ENCODE measurements around the gene KIAA0319L.

The KIAA0319L gene

DNA sequence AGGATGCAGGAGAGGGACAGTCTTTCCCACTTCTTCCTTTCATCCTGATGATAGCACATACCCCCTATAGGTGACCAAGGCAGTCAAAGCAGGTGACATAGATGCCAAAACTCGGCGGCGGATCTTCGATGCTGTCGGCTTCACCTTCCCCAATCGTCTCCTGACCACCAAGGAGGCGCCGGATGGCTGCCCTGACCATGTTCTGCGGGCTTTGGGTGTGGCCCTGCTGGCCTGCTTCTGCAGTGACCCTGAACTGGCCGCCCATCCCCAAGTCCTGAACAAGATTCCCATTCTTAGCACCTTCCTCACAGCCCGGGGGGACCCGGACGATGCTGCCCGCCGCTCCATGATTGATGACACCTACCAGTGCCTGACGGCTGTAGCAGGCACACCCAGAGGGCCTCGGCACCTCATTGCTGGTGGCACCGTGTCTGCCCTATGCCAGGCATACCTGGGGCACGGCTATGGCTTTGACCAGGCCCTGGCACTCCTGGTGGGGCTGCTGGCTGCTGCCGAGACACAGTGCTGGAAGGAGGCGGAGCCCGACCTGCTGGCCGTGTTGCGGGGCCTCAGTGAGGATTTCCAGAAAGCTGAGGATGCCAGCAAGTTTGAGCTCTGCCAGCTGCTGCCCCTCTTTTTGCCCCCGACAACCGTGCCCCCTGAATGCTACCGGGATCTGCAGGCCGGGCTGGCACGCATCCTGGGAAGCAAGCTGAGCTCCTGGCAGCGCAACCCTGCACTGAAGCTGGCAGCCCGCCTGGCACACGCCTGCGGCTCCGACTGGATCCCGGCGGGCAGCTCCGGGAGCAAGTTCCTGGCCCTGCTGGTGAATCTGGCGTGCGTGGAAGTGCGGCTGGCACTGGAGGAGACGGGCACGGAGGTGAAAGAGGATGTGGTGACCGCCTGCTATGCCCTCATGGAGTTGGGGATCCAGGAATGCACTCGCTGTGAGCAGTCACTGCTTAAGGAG, 3.3 kb upstream of the KIAA0319L start:
- H3K4me3 Mint-ChIP-seq = no peak overlapping the region

DNA sequence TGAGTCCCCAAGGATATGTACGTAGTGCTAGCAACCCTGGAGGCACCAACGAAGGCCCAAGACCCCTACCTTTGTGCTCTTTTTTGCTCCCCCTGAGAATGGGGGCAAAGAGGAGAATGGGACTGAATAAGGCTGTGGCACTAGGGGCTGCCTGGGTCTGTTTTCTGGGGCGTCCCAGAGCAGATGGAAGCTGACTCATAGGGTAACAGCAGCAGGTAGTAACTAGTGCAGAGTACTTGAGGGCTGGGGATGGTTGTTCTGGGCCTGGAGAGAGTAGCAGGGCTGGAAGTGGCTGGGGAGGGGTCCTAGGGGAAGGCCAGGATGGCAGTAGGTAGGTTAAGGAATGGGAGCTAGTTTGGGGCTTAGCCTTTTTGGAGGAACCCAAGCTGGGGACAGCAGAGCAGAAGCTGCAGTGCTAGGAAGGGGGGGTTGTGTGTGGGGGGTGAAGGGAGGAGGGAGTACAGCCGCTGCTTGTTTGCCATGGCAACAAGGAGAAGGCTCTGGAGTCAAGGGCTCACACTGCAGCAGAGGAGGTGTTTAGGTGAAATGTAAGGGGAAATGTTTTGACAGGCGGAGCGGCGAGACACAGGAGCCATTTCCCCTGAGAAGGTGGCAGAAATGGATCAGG, 2.2 kb upstream of the KIAA0319L start:
- no peak for DNase-seq
- H3K27ac Mint-ChIP-seq = peak overlapping the region in 1 of 2 donors; percentile 13
- peak overlapping the region; percentile 0 to 12 for H3K4me3 Mint-ChIP-seq
- H3K9me3 Mint-ChIP-seq = no peaks in the 10 kb centered on the region
- H3K4me1 Mint-ChIP-seq = peaks cover 73% of the 10 kb centered on the region
- H3K27me3 Mint-ChIP-seq = no peaks in the 10 kb centered on the region
- ATAC-seq = no peak

More for the DNA sequence above, 3.3 kb upstream of the KIAA0319L start:
- DNase-seq = no peak
- no peak for ATAC-seq
- H3K27ac Mint-ChIP-seq = no peak overlapping the region
- no peaks in the 10 kb centered on the region for H3K9me3 Mint-ChIP-seq
- H3K27me3 Mint-ChIP-seq = no peaks in the 10 kb centered on the region
- H3K4me1 Mint-ChIP-seq = peaks cover 67% of the 10 kb centered on the region

DNA sequence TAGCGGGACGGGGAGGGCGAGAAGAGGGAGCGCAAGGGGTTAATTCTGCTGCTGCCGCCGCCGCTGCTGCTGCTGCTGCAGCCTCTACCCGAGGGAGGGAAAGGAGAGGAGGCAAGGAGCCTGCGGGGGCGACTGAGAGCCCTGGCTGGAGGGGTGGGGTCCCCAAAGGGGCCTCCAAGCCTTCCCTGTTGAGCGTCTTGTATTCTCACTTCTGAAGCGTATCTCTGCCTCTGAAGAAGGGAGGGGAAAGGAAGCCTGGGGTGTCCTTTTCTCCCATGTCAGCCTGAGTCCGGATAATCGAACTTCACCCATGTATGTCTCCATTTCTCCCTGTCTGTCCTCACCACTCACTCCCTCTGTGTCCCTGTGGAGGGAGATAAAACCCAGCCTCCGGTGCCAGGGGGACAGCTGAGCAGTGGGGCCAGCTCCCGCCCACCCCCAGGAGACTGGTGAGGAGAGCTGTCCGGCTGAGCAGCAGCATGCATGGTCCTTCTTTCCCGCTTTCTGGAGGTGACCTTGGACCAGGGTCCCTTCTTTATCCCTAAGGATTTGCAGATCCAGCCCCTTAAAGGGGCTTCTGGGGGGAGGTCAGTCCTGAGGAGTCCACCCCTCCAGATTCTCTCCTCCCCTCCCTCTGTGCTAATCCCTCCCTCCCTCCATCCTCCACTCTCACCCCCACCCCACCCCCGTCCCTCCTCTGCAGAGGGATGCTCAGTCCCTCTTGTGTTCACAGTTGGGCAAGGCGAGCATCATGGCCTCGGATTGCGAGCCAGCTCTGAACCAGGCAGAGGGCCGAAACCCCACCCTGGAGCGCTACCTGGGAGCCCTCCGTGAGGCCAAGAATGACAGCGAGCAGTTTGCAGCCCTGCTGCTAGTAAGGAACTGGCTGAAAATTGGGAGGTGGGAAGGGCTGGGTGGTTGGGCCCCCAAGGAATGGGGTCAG, 1.4 kb upstream of the KIAA0319L start:
- ATAC-seq = no peak
- Mint-ChIP-seq H3K4me3 (peak overlapping the region; percentile 99 to 100), H3K27me3 (no peaks in the 10 kb centered on the region), H3K27ac (peak overlapping the region; percentile 96 to 99), H3K9me3 (no peaks in the 10 kb centered on the region), H3K4me1 (peaks cover 71% of the 10 kb centered on the region)
- no peak for DNase-seq

DNA sequence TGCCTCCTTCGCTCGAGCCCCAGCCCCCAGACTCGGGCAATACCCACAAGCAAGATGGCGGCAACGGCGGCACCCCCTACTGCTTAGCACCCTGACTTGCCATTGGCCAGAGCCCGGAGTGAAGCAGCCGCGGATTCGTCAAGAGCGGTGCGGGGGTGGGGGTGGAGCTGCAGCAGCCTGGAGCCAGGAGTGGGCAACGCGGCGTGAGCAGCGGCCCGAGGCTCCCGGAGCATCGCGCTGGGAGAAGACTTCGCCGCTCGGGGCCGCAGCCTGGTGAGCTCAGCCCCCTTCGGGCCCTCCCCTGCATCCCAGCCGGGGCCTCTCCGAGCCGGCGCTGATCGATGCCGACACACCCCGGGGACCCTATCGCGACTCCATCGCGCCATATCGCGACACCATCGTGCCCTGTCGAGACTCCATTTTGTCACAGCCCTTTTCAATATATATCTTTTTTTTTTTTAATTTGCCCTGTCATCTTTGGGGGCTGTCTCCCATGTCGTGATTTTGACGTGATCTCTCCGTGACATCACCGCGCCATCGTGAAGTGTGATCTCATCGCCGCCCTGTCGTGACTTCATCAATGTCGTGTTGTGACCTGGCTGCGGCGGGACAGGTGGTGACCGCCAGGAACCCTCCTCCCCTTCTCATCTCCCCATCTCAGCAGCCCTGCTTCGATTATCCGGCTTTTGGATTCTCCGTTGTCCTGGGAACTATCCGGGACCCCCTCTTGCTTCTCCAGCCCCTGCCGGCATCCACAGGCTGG, 589 bp upstream of the KIAA0319L start, which contains the start of gene NCDN:
Gene NCDN (plus strand): TSS at position 189 of the 763 bp plus-strand sequence. CDS start 392 bp downstream, at position 581.
- ATAC-seq = peak; percentile 96
- Mint-ChIP-seq H3K4me1 (peaks cover 71% of the 10 kb centered on the region), H3K4me3 (peak within 1 kb of the TSS; percentile 99 to 100), H3K9me3 (no peaks in the 10 kb centered on the region), H3K27ac (peak within 1 kb of the TSS; percentile 96 to 99), H3K27me3 (no peaks in the 10 kb centered on the region)
- DNase-seq = peak; percentile 97

DNA sequence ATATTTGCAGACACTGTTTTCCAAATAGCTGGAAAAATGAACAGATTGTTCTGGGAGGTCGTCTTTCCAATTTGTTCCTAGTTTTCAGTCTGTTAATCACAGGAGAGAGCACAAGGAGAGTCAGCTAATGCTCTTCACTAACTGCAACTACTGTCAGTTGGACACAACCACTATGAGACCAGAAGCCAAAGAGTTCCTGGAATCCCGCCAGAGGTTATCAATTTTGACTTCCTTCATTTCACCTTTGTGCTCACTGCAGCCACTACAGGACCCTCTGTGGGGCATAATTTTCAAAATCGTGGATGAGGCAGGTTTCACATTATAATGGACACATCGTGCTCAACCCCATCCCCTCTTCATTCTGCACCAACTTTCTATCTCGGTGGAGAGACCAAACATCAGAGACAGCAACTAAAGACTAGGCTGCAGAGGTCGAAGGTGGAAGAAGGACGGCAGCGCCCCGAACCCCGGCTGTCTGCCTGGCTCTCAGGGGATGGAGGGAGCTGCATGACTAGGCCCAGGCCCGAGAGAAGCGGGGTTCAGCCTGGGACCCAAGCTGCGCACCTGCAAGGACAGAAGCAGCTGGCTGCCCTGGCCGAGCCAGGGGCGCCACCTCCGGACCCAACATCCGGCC, 602 bp downstream of the KIAA0319L start:
- Mint-ChIP-seq H3K27me3 (no peaks in the 10 kb centered on the region), H3K4me3 (peak overlapping the region; percentile 99 to 100), H3K9me3 (no peaks in the 10 kb centered on the region), H3K27ac (peak overlapping the region; percentile 91 to 99), H3K4me1 (peaks cover 68% of the 10 kb centered on the region)
- DNase-seq = no peak
- ATAC-seq = peak; percentile 10

DNA sequence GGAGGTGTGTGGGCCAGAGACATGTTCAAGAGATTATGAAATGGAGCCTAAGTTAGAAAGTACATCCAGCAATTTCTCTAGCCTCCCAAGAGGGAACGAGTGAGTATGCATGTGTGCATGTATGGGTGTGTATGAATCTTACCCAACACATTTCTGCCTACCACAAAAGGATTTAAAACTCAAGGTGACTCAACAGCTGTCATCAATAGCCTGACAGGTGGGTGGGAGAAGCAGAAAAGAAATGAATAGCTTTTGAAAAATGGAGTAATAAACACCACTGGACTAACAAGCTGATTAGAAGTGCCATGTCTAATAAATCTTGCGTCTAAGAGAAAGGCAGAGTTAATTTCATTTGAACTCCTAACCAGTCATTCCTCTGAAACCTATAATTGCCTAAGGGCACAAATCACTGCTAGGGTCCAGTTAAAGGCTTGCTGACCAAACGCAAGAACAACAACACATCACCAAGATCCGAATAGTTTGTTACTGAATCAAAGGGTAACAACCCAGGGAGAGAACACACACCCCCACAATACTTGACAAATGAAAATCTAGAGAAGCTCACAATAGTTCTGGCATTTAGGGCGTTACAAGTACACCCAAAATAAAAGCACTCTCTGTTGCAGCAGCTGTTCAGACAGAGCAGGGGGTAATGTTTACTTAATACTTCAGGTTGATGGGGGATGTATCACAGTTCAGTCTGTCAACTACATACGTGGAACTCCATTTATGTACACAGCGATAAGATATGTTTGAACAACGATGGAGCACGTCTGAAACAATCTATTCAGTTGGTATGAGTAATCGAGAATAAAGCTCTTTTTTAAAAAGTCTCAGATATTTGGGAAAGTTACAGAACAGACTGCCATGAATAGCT, 1.4 kb downstream of the KIAA0319L start:
- no peak for DNase-seq
- H3K27me3 Mint-ChIP-seq = no peaks in the 10 kb centered on the region
- H3K9me3 Mint-ChIP-seq = no peaks in the 10 kb centered on the region
- H3K4me3 Mint-ChIP-seq = peak overlapping the region; percentile 99 to 100
- peak overlapping the region; percentile 23 to 91 for H3K27ac Mint-ChIP-seq
- no peak for ATAC-seq
- H3K4me1 Mint-ChIP-seq = peaks cover 61% of the 10 kb centered on the region

DNA sequence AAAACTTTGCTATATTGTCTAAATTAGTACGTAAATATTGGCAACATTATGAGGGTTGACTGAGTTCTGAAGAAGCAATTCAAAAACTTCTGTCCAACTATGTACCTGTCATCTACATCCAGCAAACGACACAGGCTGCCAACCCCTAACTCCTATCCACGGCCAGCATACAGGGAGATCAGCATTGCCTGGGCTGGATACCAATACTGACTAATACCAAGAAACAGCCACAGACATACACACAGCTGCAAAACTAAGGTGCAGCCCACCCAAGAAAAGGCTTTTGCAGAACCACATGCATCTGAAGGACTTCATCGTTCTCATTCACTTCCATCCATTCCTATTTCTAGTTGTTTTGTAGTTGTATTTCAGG, 2.0 kb downstream of the KIAA0319L start:
- H3K9me3 Mint-ChIP-seq = no peaks in the 10 kb centered on the region
- ATAC-seq (no peak), DNase-seq (no peak)
- H3K27me3 Mint-ChIP-seq = no peaks in the 10 kb centered on the region
- peak overlapping the region in 1 of 2 donors; percentile 6 for H3K4me3 Mint-ChIP-seq
- H3K4me1 Mint-ChIP-seq = peaks cover 54% of the 10 kb centered on the region
- H3K27ac Mint-ChIP-seq = peak overlapping the region in 1 of 2 donors; percentile 23

DNA sequence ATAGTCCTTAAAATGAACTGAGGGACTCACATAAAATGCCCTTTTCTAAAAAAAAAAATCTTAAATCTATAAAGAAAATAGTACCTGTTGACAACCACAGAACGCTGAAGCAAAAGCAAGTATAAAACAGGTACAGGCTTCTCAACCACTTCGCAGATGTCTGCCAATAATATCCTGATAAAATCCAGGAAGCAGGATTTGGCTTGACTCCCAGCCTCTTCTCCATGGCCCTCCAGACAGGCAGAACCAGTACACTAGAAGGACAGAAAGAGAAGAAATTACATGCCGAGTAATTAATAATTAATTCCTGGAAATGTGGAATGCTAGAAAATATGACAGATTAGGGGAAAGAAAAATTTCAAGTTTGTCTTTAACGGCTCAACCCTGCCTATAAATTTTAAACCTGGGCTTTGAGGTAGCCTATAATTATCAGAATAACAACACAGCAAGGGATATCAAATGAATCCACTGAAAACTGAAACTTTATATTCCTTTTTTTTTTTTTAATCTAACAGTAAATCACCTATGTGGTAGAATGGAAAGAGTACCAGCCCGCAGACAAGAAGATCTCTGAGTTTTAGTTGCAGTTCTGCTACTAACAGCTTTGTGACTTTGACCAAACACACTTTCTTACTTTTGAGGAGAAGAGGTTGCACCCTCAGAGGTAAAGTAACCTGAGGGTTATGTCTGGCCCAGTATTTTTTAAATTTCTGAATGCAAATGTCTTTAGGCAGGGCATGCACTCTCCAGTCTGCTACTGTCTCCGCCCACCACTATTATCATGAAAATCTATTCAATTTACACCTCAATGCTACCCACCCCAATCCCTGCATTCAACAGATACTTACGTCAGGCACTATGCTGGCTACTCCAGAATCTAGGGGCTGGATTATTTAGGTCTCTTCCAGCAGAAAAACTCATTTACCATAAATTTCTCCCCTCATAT, 2.7 kb downstream of the KIAA0319L start:
- Mint-ChIP-seq H3K4me3 (no peak overlapping the region), H3K4me1 (peaks cover 50% of the 10 kb centered on the region), H3K27ac (peak overlapping the region; percentile 15 to 40), H3K27me3 (no peaks in the 10 kb centered on the region), H3K9me3 (no peaks in the 10 kb centered on the region)
- ATAC-seq (no peak), DNase-seq (no peak)

DNA sequence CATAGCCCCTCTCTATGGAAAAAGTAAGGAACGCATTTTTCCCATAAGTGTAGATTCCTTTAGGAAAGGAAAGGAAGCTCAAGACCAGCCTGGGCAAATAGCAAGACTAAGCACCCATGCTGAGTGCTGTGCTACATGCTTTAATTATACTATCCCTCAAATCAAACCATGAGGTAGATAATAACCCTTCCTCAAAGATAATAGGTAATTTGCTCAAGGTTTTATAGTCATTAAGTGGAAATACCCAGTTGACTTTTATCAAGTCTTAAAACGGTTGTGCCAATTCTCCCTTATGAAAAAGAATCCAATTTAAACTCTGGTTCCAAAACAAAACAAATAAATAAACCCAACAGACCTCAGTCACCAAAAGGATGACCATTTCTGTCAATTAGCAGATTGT, 3.4 kb downstream of the KIAA0319L start:
- DNase-seq (no peak), ATAC-seq (no peak)
- no peak overlapping the region for H3K27ac Mint-ChIP-seq
- H3K27me3 Mint-ChIP-seq = no peaks in the 10 kb centered on the region
- peaks cover 43% of the 10 kb centered on the region for H3K4me1 Mint-ChIP-seq
- H3K9me3 Mint-ChIP-seq = no peaks in the 10 kb centered on the region
- H3K4me3 Mint-ChIP-seq = no peak overlapping the region

DNA sequence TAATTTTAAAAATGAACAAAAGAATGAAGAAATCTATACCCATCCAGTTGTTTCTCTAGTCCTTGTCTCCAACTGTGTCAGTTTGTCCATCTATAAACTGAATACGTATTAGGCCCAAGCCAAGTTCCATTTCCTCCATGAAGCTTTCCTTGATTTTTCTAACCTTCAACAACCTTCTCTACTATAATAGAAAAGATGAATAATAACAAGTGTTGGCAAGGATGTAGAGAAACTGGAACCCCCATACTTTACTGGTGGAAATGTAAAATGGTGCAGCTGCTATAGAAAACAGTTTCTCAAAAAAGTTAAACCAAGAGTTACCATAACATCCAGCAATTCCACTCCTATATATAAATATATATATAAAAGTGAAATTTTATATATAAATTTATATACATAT, 10.6 kb downstream of the KIAA0319L start:
- no peak overlapping the region for H3K27ac Mint-ChIP-seq
- H3K4me1 Mint-ChIP-seq = peaks cover 32% of the 10 kb centered on the region
- H3K9me3 Mint-ChIP-seq = no peaks in the 10 kb centered on the region
- ATAC-seq = no peak
- H3K27me3 Mint-ChIP-seq = no peaks in the 10 kb centered on the region
- no peak for DNase-seq
- no peak overlapping the region for H3K4me3 Mint-ChIP-seq

DNA sequence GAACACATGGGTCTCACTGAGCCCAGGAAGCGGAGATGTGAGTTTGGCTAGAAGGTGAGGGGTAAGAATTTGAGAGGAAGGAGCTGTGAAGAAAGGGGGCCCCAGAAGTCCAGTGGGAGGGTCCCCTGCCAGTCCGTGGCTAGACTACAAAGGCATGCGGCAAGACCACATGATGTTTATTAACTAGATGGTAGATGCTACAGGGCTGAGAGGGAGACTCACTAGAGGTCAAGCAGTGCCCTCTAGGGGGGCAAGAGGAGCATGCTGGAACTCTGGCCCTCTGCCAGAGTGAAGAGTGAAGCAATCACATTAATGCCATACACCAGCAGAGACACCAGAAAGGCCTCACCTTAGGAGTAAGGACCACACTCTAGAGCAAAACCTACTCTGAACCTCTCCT, 12.2 kb downstream of the KIAA0319L start:
- no peaks in the 10 kb centered on the region for H3K27me3 Mint-ChIP-seq
- peak; percentile 99 for ATAC-seq
- H3K27ac Mint-ChIP-seq = peak overlapping the region in 1 of 2 donors; percentile 89
- H3K4me1 Mint-ChIP-seq = peaks cover 48% of the 10 kb centered on the region
- DNase-seq = peak; percentile 49 to 70
- H3K4me3 Mint-ChIP-seq = peak overlapping the region in 1 of 2 donors; percentile 37
- H3K9me3 Mint-ChIP-seq = no peaks in the 10 kb centered on the region

DNA sequence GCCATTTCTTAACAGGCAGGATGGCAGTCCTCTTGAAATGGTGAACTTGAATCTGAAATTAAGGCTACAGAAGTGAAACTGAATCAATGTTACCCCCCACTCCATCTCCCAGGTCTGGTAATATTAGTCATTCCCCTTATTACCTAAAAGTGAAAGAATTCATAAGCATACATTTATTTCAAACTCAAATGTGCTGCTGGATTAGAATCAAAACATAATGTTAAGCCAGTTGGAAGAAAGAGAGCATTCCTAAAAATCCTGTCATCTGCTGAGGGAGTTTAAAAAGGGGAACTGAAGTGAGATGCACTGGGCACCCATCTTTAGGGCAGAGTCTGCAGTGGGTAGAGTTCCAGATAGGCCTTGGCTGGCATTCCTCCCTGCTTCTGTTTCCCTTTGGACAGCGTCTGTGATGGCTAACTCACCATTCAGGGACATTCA, 17.4 kb downstream of the KIAA0319L start:
- Mint-ChIP-seq H3K9me3 (no peaks in the 10 kb centered on the region), H3K4me1 (peaks cover 90% of the 10 kb centered on the region), H3K27me3 (no peaks in the 10 kb centered on the region), H3K4me3 (peak overlapping the region; percentile 66 to 81), H3K27ac (peak overlapping the region; percentile 90 to 94)
- no peak for DNase-seq
- ATAC-seq = peak; percentile 77

All from stimulated activated naive CD8-positive, alpha-beta T cell treated with anti-CD3 and anti-CD28 coated beads, Interleukin-15, amount 100 ng/mL, for 72 hours (primary cell).